HG03108 (cell line): ENCODE measurements around the gene LRRC32.

Experiments
- ATAC-seq: cut with Tn5 transposase; IDR thresholded peaks from one replicate; pipeline ENCODE4 v1.9.1; 2021; ENCODE audit warnings: moderate library complexity; ENCODE audit not compliant: unreplicated experiment

The LRRC32 gene

GRCh38 chr11:76700177-76701100 lies 29.9 kb upstream of the LRRC32 start:
- ATAC-seq: no peak

GRCh38 chr11:76699451-76700091 lies 29.0 kb upstream of the LRRC32 start:
- no peak for ATAC-seq

GRCh38 chr11:76698321-76699043 lies 27.9 kb upstream of the LRRC32 start:
- ATAC-seq: no peak

GRCh38 chr11:76696756-76697155 lies 26.2 kb upstream of the LRRC32 start:
- ATAC-seq: no peak

GRCh38 chr11:76695771-76696170 lies 25.2 kb upstream of the LRRC32 start:
- ATAC-seq: no peak

- no peak for ATAC-seq
These were observed 24.6 kb upstream of the LRRC32 start for GRCh38 chr11:76695133-76695532.

- no peak for ATAC-seq
These were observed 24.1 kb upstream of the LRRC32 start for GRCh38 chr11:76694664-76695063.

- no peak for ATAC-seq
These were observed 23.3 kb upstream of the LRRC32 start for GRCh38 chr11:76693806-76694205.

GRCh38 chr11:76692956-76693355 lies 22.4 kb upstream of the LRRC32 start:
- no peak for ATAC-seq

GRCh38 chr11:76691655-76692054 lies 21.1 kb upstream of the LRRC32 start:
- ATAC-seq: no peak

GRCh38 chr11:76690736-76691135 lies 20.2 kb upstream of the LRRC32 start:
- ATAC-seq: no peak

- no peak for ATAC-seq
These were observed 19.0 kb upstream of the LRRC32 start for GRCh38 chr11:76689313-76690260.

- ATAC-seq: no peak
These were observed 17.6 kb upstream of the LRRC32 start for GRCh38 chr11:76688146-76688545.

GRCh38 chr11:76686261-76687079 lies 15.9 kb upstream of the LRRC32 start:
- peak; percentile 52 for ATAC-seq

- no peak for ATAC-seq
These were observed 15.3 kb upstream of the LRRC32 start for GRCh38 chr11:76685831-76686230.

GRCh38 chr11:76685237-76685636 lies 14.7 kb upstream of the LRRC32 start:
- ATAC-seq: no peak

GRCh38 chr11:76684516-76684915 lies 14.0 kb upstream of the LRRC32 start:
- ATAC-seq: no peak

- ATAC-seq: no peak
These were observed 12.9 kb upstream of the LRRC32 start for GRCh38 chr11:76683161-76684095.

- ATAC-seq: no peak
These were observed 12.1 kb upstream of the LRRC32 start for GRCh38 chr11:76682684-76683083.
